Mesothelial cell of epicardium (in vitro differentiated cells): ENCODE data around the gene XCL1. TPM values are rescaled to one million over a fixed set of nuclear protein-coding genes. Genes with fewer than 3 reads are reported as not detected.

Source experiments
- DNase-seq, 2 experiments: peaks; one replicate each; pipeline ENCODE4 v3.0.0; 2021; ENCODE audit warnings: low spot score in 2 of 2; ENCODE audit not compliant: unreplicated experiment in 2 of 2
- H3K27ac Mint-ChIP-seq: 2 replicates; pipeline ENCODE4 v1.8.0; 2021; ENCODE audit warnings: mixed read lengths
- H3K27me3 Mint-ChIP-seq: 2 replicates; pipeline ENCODE4 v1.8.0; 2021; ENCODE audit warnings: low read depth, mixed read lengths
- H3K36me3 Mint-ChIP-seq: 2 replicates; pipeline ENCODE4 v1.8.0; 2021; ENCODE audit warnings: mixed read lengths
- H3K4me1 Mint-ChIP-seq: 2 replicates; pipeline ENCODE4 v1.8.0; 2021; ENCODE audit warnings: mixed read lengths
- H3K4me3 Mint-ChIP-seq: 2 replicates; pipeline ENCODE4 v1.8.0; 2021; ENCODE audit warnings: mild to moderate bottlenecking, moderate library complexity, mixed read lengths
- H3K9me3 Mint-ChIP-seq: 2 replicates; pipeline ENCODE4 v1.8.0; 2021; ENCODE audit warnings: mixed read lengths
- CTCF ChIP-seq: fragments of 200-600 bp; sonication (generic); IDR thresholded peaks from one replicate; pipeline ENCODE4 v1.5.0; 2021; ENCODE audit warnings: antibody characterized with exemption; ENCODE audit not compliant: unreplicated experiment
- total RNA-seq: library from RNA; stranded (reverse); gene quantifications from 3 replicates; pipeline ENCODE4 v1.2.1, GENCODE V29; 2021

The XCL1 gene
- total RNA-seq, 1 donor from 2014 or later, result 0.16 TPM

GRCh38 chr1:168629466-168629865 lies 53.1 kb downstream of the XCL1 start:
- no peak for DNase-seq
- H3K36me3 Mint-ChIP-seq, result no peaks in the 10 kb centered on the region
- H3K4me1 Mint-ChIP-seq, result no peaks in the 10 kb centered on the region
- no peak overlapping the region for H3K4me3 Mint-ChIP-seq
- TF ChIP-seq CTCF, result no peak
- no peaks in the 10 kb centered on the region for H3K27me3 Mint-ChIP-seq
- no peaks in the 10 kb centered on the region for H3K9me3 Mint-ChIP-seq
- H3K27ac Mint-ChIP-seq, result no peak overlapping the region

Other genes starting within 250 kb of the XCL1 start
- gene XCL2, start 32.6 kb upstream of the XCL1 start, total RNA-seq, result not detected in 3 replicates
- 1.1 to 1.6 TPM (median 1.3 TPM) in 3 replicates for gene DPT, start 152.6 kb downstream of the XCL1 start, total RNA-seq